GM21576 (cell line): ENCODE measurements around the gene TMEM129.

ENCODE experiments used
- ATAC-seq: cut with Tn5 transposase; IDR thresholded peaks from one replicate; pipeline ENCODE4 v1.9.1; 2021; ENCODE audit warnings: mild to moderate bottlenecking, moderate library complexity; ENCODE audit not compliant: unreplicated experiment

Gene TMEM129

DNA sequence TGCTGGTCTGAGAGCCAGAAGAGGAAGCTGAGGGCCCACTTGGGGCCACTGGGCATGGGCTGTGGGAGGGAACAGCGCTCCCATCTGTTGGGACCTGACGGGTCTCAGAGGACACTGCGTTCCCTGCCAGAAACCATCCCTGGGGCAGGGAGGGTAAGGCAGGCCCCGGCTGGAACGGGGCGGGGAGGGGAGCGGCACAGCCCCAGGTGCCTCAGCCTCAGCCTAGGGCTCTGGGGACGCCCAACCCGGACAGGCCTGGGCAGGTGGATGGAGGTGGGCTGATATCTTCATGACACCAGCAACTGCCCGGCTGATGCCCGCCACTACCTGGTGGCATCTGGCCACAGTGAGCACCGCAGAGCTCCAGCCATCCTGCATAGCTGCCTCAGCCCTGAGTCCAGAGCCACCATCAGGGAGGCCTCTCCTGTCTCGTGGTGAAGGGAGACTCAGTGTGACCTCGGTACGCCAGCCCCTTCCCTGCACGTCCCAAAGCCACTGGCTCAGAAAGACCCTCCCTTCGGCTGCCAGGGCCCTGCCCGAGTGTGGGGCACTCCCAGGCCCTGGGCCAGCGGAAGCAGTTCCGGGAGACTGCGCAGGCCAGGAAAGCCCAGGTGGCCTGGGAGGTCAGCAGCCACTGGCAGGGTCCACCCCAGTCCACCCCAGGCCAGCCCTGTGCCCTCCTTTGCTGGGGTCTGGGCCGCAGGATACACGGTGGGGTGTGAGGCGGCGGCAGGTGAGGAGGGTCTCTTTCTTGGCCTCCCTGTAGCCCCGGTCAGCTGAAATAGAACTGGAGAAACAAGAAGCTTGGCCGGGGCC lies 37.4 kb upstream of the TMEM129 start:
- ATAC-seq, result no peak

DNA sequence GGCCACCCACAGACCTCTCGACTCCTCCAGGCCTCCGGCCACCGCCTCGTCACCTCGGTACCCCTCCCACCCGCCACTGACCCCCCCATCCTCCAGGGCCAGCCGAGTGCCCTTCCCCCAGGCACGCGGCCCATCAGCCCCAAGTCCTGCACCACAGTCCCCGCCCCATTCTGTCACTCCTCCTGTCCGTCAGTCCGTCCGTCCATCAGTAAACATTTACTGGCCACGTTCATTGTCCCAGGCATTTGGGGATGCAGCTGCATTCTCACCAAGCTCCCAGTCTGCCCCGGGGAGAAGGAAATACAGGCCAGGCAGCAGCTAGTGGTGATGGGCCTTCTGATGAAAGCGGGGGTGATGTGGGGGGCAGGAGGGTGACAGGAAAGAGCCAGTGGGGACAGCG lies 36.7 kb upstream of the TMEM129 start:
- no peak for ATAC-seq

DNA sequence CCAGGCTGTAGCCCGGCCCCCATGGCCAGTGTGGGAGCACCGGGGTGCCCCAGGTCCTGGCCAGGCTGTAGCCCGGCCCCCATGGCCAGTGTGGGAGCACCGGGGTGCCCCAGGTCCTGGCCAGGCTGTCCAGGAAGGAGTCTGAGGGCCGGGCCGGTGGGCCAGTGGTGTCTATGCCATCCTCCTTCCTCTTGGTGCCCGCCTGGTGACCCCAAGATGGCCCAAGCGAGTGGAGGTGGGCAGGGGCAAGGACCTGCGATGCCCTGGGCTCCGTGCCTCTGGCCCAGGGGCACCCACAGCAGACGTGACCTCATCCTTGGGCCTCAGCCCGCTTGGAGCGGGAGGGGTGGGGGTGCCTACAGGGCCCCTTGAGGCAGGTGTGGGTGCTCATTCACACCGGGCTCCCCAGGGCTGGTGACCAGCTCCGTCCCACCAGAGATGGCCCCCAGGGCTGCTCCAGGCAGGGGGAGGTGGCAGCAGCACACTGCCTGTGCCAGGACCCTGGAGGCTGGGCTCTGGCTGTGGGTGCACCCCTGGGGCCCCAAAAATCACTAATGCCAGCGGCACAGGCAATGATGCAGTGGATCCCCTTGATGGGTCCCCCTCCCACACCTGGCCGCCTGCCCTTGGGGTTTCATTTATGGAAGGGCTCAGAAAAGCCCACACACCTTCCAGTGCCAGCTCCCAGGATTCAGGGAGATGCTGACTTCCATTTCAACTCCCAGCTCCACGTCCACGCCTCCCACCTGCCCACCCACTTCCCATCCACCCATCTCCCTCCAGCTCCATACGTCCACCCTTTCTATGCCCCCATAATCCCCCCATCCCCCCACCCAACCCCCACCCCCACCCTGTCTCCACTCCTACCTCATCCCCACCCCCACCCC lies 36.0 kb upstream of the TMEM129 start:
- ATAC-seq, result no peak

DNA sequence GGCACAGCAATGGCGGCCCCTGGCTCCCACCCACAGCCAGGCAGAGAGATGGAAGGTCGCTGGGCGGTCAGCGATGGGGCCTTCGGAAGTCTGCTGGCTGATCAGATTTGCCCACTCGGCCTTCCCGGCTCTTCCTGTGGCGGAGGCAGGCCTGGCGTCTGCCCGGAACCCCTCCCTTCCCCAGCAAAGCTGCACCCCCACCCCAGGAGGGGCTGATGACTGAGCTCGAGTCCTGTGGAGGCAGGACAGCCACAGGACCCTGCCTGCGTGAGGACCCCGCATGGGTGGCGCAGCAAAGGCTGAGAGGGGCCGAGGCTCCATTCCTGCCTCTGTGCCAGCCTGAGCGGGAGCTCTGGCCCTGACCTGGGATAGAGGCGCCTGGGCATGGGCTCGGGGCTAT lies 35.0 kb upstream of the TMEM129 start:
- no peak for ATAC-seq

DNA sequence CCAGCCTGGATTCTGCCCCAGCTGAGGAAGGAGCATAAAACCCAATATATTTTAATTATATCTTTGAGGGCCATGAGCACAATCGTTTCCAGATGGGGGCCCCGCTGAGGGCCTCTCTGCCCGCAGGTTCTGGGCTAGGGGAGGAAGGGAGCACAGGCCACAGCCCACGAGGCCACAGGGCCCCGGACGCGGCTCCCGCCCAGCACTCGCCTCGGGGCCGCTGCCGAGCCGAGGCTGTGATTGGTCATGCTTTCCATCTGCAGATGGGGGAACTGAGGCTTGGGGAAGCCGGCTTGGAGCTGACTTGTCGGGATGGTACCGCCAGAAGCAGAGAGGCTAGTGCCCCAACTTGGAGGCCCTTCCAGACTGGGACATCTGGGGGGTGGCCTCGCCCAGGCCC lies 34.2 kb upstream of the TMEM129 start:
- no peak for ATAC-seq

DNA sequence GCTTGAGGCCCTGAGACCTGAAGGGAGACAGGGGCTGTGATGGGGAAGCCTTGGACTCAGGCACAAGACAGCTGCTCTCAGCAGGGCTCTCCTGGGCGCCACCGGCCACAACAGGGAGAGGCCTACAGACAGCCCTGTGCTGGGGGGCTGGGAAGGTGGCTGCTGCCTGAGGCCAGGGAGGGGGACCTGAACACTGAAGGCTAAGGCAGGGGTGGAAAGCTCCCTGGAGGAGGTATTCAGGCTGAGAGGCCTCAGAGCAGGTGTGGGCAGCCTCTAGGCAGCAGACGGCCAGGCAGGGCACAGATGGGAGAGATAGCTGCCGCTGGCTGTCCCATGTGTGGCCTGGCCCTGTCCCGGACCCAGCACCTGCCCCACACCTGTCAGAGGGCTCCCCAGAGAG lies 33.2 kb upstream of the TMEM129 start:
- no peak for ATAC-seq

DNA sequence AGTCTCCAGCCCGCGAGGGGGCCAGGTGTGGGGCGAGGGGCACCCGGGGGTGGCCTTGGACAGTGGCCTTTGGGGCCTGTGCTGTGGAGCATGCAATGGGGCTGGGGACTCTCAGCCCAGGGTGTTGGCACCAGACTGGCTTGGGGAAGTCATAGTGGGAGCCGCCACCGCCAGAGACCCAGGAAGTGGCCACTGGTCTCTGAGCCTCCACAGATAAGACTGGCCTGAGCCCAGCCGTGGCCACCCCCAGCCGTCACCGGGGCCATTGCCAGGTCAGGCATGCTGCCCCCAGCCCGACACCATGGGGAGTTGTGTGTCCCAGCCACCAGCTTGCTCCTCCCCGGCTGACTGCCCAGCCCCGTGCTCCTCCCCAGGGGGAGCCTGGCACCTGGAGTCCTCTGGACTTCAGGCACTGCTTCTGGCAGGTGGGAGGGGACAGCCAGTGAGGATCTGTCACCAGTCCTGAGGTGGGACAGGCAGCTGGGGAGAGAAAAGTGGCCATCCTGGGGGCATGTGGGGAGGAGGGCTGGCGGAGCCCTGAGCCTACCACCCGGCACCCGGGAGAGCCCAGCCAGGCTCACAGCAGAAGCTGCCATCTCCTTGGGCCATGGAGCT lies 32.7 kb upstream of the TMEM129 start:
- no peak for ATAC-seq

DNA sequence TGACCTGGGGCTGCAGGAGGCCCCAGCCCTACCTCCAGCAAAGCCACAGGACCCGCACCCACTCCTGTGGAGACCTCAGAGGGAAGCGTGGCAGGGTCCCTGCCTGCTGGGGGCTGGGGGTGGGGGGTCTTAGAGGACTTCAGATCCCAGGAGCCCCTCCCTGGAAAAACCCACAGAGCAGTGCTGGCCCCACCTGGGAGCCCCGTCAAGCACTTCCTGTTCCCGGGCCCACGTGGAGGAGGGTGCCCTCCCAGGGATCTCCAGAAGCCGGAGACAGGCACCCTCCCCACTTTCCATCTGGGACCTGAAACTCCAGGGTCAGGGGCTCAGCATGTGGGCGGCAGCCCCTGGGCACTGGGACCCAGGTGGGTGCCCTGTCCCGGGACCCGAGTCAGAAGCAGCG lies 32.2 kb upstream of the TMEM129 start:
- ATAC-seq, result no peak

DNA sequence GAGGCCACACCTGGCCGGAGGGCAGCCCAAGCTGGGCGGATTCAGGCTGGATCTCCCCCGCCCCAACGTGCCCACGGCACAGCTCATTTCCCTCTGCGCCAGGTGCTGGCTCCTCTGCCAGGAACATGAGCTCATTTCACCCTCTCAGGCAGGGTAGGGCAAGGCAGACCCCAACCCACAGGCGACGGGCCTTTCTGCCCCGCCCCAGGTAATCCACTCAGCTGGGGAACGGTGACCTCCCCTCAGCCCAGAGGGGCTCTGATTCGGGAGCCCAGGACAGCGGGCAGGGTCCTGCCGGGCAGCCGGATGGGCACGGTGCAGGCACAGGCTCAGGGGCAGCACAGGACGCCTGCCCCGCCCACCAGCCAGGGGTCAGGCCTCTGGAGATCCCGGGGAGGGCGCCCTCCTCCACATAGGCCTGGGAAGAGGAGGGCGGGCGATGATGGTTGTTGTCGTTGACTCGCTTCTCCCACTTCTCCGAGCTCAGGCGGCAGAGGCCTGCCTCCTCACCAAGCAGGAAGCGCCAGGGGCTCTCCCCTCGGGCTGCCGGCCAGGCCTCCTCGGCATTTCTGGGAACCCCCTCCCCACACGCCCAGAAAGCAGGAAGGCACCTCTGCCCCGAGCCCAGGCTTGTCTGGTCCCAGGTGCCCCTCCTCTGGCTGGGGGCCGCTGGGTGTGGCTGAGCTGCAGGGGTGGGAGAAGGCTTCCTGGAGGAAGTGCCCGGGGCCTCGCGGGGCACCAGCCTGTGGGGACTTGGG lies 31.3 kb upstream of the TMEM129 start:
- no peak for ATAC-seq

DNA sequence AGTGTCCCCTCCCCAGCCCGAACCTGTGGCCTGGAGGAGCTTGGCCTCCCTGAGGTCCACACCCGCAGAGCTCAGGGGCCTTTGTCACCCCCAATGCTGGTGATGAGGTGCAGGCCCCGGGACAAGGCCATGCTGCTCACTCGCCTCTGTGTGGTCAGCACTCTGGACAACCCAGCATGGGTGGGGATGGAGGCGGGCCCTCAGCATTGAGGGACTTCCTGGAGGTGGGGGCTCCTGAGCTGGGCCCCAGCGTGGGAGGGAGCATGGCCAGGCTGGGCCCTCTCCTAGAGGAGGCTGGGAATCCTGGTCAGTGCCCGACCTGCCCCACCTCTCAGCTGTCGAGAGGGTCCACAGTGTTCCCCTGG lies 30.8 kb upstream of the TMEM129 start:
- ATAC-seq, result no peak

DNA sequence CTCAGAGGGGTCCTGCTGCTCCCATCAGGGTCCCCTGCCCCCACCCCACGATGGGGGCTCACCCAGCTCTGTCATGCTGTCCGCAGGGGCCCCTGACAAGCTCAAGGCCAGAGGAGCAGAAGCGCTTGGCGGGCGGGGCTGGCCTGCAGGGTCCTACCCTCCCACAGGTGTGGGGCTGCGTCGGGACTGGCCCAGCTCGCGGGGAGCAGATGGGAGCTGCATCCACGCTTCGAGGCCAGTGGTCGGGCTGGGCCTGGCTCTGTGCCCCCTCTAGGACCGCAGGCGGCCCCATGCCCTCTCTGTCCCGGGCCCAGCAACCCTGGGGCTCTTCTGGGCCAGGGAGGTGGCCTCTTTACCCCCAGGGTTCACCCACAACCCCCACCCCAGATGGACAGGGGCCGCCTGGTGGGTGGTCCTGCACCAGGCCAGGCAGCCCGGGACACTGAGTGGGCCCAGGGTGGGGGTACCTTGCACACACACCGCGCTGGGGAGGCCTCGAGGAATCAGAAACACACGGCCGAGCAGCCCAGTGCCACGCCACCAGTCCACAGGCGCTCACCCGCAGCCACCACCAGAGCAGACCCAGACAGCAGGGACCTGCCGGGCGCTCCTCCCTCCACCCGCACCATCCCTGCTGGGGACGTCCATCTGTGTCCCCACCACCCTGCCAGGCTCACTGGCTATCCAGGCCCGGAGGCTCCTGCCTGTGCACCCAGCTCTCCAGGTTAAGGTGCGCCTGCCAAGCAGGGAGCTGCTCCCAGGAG lies 30.2 kb upstream of the TMEM129 start:
- ATAC-seq, result no peak

DNA sequence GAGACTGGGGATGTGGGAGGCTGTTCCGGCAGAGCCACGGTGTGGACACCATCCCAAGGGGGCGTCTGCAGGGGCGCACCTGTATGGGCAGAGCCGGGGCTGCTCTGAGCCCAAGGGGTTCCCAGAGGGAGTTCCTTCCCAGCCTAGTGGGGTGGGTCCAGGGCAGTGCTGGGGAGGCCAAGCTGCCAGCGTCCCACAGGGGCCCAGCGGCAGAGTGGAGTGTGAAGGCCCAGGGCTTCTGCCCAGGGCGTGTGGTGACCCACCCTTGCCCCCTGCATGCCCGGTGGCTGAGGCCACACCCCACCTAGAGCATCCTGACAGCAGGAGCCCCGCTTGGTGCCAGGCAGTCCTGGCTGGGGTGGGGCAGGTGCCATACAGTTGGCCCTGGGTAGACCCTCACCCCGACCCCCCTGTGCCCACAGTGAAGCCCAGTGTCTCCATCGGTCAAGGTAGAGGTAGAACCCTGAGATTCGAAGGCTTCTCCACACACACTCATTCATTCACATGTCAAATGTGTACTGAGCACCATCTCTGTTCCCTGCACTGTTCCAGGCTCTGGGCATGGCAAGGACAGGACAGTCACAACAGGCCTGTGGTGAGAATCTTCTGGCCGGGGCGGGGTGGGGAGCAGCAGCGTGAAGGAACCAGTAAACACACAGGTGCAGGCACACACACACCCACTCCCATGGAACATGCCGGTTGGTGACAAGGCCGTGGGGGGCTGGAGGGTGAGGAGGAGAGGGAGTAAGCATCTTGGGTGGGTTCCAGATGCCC lies 29.4 kb upstream of the TMEM129 start:
- ATAC-seq, result no peak

DNA sequence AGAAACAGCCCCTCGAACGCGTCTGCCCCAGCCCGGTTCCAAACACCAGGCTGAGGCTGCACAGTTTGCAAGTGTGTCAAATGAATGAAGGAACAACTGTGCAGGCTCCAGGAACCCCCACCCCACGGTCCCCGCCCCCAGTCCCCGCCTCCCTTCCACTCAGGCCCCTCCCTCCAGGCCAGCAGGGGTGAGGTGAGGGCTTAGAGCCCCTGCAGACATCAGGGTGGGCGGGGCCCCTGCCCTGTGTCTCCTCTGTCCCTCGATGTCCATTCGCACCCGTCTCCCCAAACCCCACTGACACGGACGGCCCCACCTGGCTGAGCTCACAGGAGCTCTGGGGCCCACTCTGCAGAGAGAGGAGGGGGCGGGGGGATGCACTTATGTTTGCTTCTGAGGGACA lies 28.7 kb upstream of the TMEM129 start:
- no peak for ATAC-seq

DNA sequence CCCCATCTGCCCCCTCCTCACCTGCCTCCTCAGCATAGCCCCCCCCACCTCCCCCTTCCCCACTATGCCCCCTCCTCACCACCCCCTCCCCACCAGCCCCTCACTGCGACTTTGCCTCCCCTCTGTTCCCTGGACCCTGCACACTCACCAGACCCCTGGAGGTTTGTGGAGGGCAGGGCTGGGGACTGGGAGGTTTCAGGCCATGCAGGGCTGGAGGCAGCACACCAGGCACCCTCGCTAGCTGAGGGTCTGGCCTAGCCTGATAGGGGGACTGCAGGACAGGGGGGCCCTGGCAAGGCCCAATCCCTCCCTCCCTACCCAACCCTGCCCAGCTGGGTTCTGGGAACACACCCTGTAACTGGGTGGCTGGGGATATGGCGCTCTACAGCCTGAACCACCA lies 28.2 kb upstream of the TMEM129 start:
- ATAC-seq, result no peak

DNA sequence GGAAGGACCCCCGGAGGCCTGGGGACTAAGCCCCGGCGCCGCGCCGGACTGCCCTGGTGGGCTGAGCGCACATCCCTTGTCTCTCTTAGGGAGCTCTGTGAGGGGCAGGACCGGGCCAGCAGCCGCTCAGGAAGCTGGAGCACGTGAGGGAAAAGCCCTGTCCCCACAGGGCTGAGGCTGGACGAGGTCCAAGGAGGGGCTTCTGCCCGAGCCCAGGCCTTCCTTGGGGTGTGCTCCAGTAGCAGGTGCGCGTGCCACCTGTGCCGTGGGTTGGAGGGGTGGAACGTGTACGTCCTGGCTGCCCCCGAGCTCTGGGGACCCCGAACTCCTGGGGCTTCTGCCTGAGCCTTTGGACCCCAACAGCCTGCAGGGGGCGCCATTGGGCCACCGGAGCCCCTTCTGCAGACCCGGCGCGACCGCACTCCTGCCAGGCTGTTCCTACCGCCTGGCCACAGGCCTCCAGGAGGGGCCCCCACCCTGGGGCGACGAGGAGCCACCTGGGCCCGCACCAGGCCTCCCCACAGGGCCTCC lies 27.4 kb upstream of the TMEM129 start:
- no peak for ATAC-seq

DNA sequence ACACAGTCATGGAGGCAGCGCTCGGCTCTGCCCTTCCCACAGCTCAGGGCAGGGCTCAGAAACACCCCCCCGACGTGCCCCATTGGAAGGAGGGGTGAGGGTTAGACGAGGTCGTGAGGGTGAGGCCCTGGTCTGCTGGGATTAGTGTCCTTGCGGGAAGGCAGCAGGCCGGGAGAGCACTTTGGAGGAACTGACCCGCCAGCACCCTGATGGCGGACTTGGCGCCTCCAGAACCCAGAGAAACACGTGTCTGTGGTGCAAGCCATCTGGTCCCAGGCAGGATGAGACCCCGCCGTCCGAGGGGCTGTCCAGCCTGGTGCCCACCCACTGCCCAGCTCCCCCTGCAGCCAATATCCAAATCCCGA lies 26.5 kb upstream of the TMEM129 start:
- ATAC-seq, result no peak

DNA sequence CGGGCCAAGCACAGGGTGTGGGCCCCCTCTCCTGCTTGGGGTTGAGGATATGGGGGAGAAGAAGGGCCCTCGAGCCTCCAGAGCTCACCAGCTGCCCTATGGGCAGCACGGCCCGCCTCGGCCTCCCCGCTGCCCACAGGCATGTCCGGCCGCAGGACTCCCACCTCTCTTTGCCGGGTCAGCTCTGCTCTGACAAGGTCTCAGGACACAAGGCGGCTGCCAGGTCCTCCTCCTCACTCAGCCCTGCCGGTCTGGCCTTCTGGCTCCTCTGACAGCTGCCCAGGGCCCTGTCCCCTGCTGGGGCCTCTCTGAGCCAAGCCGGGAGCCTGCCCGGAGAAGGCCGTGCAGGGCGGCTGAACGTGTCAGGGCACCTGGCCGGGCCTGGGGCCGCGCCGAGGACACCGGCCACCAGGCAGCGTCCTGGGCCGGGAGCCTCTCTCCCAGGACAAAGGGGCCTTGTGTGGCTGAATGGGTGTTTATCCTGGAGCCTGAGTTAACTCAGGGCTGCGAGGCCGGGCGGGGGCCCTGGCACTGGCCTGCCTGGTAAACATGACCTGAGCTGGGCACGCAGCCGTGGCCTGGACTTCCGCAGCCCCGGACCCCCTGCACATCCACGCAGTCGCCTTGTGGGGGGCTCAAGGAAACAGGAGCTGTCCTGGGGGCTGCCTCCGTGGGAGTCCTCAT lies 25.9 kb upstream of the TMEM129 start:
- ATAC-seq, result no peak

DNA sequence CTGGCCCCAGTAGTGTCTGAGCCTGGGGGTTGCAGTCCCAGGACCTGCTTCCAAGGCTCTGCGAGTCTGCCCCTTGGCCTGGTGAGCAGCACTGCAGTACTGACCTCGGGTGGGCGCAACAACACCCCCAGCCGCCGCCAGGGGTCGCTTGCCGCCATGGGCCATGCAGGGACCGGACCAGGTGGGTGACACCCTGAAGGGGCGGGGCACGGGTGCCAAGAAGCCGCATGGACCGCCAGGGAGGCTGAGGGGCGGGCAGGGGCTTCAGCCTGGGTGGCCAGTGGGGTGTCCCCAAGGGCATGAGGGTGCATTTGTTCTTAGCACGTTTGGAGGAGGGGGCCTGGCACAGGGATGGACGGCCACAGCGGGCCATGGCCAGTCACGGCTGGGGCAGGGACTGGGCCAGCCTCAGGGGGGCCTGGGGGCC lies 25.2 kb upstream of the TMEM129 start:
- no peak for ATAC-seq

DNA sequence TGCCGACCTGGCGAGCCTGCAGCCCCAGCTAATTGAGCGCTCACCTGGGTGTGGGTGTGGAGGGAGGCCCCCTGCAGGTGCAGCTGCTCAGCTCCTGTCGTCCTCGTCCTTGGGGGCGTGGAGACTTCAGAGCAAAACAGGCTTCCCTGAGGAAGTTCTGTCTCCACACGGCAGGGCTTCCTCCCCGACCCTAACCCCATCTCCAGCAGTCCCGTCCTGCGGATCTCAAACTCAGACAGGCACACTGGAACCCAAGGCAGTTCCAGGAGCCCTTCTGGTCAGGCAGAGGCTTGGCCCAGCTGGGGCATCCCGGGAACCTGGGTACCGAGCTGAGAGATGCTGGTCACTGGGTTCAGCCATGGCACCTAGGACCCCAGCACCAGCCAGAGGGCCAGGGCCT lies 24.6 kb upstream of the TMEM129 start:
- ATAC-seq, result no peak
